Measurements from ENCODE around the gene ZNF32.
"Not testable (repeated sequence)": the region's sequence is repeated elsewhere in the genome, so short reads cannot be mapped to it uniquely, and the experiment has no call there.

The ZNF32 gene

GRCh38 chr10:43627942-43628341 lies 20.7 kb downstream of the ZNF32 start:
- DNase-seq (ENCODE audit: low read depth) = no peak

- DNase-seq (ENCODE audit: low read depth) = no peak
Observed at GRCh38 chr10:43623351-43623750, 25.3 kb downstream of the ZNF32 start.

- no peak for DNase-seq (ENCODE audit: low read depth)
Observed at GRCh38 chr10:43622038-43622437, 26.6 kb downstream of the ZNF32 start.

DNA sequence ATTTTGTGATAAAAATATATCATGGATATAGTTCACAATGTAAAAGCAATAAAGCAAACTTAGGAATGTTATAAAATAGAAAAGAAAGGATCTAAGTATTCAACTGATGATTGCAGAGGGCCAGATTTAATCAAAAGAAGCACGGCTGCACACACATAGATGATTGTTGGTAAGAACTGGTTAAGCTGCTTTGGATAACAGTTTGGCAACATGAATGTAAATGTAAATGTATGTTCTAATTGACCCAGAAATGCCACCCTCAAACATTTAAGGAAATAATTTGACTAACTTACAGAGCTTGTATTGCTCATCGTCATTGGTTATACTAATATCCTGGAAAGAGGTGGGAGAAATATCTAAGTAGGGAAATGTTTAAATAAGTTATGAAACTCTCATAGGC lies 29.3 kb downstream of the ZNF32 start:
- DNase-seq (ENCODE audit: low read depth) = no peak

DNA sequence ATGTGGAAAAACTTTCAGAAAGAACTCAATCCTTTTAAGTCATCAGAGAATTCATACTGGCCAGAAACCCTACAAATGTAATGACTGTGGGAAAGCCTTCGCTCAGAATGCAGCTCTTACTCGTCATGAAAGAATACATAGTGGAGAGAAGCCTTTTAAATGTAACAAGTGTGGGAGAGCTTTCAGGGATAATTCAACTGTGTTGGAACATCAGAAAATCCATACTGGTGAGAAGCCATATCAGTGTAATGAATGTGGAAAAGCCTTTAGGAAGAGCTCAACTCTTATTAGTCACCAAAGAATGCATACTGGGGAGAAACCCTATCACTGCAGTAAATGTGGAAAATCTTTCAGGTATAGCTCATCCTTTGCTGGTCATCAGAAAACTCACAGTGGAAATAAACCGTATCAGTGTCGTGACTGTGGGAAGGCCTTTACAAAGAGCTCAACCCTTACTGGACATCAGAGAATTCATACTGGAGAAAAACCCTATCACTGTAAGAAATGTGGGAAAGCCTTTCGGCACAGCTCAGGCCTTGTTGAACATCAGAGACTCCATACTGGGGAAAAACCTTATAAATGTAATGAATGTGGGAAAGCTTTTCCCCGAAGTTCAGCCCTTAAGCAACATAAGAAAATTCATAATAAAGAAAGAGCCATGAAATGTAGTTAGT lies 31.8 kb downstream of the ZNF32 start:
- no peak for DNase-seq (ENCODE audit: low read depth)

DNA sequence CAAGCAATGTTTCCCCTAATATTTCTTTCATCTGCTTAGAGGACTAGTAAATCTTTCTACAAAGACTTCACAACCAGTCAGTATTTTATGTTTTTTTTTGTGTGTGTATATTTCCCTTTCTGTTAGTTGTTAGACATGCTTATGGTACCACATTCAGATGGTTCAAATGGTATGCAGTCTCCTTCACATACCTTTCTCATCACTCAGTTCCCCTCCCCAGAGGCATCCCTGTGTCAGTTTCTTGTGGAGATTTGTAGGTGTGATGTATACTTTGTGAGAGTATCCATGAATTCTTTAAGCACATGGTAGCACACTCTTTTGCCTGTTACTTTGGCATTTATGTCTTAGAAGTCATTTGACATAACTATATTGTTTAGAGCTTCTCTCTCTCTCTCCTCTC lies 38.0 kb downstream of the ZNF32 start:
- no peak for DNase-seq (ENCODE audit: low read depth)

GRCh38 chr10:43607199-43607573 lies 41.5 kb downstream of the ZNF32 start:
- no peak for DNase-seq (ENCODE audit: low read depth)

DNA sequence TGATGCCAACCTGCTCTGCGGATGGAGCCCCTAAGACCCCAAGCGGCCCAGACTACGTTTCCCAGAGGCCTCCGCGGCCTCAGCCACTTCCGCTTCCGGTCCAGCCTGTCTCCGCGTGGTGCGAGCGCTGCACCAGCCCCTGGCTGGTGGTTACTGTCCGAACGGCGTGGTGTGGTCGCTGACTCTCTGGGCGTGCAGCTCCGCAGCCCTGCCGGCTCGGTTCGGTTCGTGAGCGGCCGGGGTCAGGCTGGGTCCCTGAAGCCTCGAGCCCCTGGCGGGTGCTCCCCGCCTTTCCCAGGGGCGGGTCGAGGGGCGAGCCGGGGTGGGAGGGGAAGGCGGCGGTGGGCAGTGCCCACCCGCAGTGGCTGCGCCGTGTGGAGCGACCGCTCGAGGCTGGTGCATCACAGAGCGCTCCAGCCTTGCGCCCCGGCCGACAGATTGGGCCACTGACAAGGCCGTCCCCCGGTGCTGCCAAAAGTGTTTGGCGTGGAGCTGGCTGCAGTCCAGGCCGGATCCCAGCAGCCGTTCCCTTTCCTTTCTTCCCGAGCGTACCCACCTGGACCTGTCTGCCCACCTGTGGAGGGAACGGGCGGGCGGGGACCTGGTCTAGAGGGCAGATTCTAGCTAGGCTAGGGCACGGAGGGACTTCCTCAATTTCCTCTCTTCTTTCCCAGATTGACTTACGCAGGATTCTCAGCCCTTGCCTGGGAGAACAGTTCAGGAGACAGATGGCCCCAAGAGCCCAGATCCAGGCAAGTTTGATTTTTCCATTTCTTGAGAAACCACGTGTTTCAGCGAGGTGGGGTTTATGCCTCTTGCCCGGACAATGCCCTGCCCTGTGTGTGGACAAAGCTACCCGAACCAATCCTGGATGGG lies 42.1 kb downstream of the ZNF32 start, which contains the start of gene ZNF485:
ZNF485 (plus strand) TSS at position 116 of the 876 bp plus-strand sequence; CDS start at position 729, 613 bp downstream.
- DNase-seq (ENCODE audit: low read depth) = peak; percentile 46

DNA sequence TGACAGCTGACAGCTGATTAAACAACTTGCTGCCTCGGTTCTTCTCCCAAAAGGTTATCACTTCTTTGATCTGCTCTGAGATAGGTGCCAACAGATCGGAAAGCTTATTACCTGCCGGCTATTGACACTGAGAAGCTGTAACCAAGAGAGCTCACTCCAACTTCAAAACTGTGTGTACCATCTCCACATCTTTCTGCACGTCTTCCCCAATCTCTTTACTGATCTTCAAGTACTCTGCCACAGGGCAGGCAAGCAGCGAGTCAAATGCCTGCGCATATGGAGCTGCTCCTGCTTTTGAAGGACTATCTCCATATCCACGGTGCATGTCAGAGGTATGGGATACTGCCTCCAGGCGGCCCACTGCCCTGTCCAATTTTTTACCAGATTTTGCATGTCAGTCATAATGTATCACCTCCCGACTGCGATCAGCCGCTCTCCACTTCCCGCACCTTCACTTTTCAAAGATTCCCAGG lies 42.8 kb downstream of the ZNF32 start:
- DNase-seq (ENCODE audit: low read depth) = no peak

DNA sequence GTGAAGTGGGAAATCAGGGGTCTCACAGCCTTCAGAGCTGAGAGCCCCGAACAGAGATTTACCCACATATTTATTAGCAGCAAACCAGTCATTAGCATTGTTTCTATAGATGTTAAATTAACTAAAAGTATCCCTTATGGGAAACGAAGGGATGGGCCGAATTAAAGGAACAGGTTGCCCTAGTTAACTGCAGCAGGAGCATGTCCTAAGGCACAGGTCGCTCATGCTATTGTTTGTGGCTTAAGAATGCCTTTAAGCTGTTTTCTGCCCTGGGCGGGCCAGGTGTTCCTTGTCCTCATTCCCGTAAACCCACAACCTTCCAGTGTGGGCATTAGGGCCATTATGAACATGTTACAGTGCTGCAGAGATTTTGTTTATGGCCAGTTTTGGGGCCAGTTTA lies 47.1 kb downstream of the ZNF32 start:
- DNase-seq (ENCODE audit: low read depth) = not testable (repeated sequence)

DNA sequence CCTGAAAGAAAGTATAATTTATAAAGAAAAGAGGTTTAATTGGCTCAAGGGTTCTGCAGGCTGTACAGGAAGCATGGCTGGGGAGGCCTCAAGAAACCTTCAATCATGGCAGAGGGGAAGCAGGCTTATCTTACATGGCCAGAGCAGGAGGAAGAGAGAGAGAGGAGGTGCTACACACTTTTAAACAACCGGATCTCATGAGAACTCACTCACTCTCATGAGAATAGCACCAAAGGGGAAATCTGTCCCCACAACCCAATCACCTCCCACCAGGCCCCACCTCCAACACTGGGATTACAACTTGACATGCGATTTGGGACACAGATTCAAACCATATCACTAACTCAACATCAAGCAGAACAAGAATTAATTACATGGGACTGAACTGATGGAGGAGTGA lies 49.3 kb downstream of the ZNF32 start:
- DNase-seq (ENCODE audit: low read depth) = no peak

DNA sequence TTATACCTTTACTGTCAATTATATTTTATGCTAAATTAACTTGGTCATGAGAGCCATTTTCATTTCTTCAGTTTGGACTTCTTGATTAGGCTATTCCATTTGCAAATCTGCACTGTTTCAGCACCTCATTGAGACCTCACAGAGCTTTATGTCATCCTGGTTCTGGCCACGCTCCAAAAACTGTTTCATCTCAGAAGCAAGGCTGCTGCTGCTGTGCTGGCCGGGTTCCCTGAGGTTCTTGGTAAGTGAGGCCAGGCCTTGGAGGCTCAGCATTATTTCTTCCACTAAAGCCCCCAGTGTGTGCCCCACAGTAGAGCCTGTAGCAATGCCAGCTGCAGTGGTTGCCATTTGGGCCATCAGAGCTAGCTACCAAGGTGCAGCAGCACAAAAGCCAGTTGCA lies 50.2 kb downstream of the ZNF32 start:
- DNase-seq (ENCODE audit: low read depth) = no peak

- DNase-seq (ENCODE audit: low read depth) = no peak
Observed at GRCh38 chr10:43596546-43596945, 52.1 kb downstream of the ZNF32 start.

DNA sequence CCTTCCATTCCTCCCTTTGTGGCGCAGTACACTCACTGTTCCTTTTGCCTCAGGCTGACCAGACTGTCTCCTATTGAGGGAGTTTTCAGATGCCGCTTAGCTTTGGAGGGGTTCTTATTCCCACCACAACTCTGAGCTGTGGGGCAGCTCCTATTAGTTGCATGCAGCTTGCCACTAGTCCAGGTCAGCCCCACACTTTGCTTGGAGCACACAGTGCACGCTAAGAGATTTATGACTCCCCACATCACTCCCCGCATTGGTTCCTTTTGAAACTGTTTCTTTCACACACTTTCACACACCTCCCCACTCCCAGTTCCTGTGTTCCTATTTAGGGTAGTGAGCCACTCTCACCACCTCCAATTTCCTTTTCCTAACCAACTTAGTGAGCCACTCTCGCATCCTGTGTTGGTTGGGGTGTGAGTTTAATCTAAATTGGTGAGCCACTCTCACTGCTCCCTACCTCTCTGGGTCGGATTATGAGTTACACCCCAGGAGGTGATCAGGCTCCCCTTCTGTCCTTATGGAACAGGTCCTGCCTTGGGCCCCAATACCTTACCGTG lies 52.9 kb downstream of the ZNF32 start:
- no peak for DNase-seq (ENCODE audit: low read depth)

GRCh38 chr10:43594944-43595589 lies 53.6 kb downstream of the ZNF32 start:
- DNase-seq (ENCODE audit: low read depth) = no peak
